ACHN (cell line): ENCODE data around the gene GRWD1.
A peak's percentile ranks its signal among the peaks of the same experiment; 100 is the strongest.

ENCODE experiments used
- DNase-seq: peaks from one replicate; pipeline ENCODE4 v3.0.0-alpha.2; 2015
- in situ Hi-C: cut with HindIII; loops from 2 replicates; pipeline ENCODE4 v1.10.0; 2017; ENCODE audit warnings: low sequenced_read_pairs, low pct_ligation_motif_present, low pct_unique_long_range_greater_than_20kb

Gene GRWD1

DNA sequence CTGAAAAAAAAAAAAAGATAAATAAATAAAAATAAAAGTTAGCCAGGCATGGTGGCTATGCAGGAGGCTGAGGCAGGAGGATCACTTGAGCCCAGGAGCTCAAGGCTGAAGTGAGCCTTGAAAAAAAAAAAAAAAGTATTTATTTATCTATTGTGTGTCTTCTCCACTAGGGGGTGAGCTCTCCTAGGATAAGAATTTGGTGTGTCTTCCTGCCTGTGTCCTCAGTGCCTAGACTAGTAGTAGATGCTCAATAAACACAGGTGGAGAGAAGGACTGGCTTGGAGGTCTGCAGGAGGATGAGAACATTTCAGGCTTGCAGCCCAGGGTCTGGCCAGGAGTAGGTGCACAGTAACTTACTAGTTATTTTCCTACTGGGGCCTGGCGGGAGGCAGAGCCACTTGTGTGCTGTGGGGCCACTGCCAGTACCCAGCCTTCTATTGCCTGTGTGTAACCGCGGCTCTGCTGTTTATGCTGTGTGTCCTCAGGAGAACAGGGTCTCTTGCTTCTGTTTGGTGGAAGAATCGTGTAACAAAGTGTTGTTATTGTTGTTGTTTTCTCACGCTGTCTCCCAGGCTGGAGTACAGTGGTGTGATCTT is 60.5 kb downstream of the GRWD1 start:
- in situ Hi-C loops, result no loop called here
- peak; percentile 67 for DNase-seq
